Measurements from ENCODE around the gene ACVR1C. TPM values are rescaled to one million over a fixed set of nuclear protein-coding genes. Genes with fewer than 3 reads are reported as not detected.

The ACVR1C gene
- total and polyA plus RNA-seq, 2 of the 8 experiments (the other 6 are each of a cell fraction or from before 2014, with no cell fraction given) = 0.21 to 0.52 TPM

DNA sequence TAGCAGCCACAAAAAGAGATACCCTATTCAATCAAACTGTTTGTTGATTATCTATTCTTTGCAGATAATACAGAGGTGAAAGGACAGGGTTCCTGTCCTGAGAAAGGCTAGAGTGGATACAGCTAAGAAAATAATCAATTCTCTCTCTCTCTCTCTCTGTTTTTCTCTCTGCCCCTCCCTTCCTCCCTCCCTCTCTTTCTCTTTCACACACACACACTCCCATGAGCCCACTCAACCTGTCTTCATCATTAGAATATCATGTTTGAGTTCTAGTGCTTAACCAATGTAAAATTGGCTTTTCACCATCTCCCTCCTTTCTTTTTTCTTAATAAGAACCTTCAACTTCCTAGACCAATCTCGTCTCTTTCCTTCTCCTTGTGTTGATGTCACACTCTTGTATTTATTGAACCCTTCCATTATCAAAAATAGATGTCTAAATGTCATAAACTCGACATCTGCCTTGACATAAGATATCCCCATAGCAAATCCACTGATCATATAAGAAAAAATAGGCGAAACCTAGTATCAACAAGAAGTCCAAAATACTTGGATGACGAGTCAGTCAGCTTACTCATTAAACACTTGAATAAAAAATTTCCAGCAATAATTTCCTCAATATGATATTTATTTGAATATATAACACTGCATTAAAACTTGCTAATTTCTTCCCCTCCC is 141.9 kb downstream of the ACVR1C start:
- Histone ChIP-seq H2AFZ (ENCODE audit: low read length) (no peak overlapping the region), H3K4me1 (replicated peaks in 1 of 4; ENCODE audit: control insufficient read depth in 3 of 4, insufficient read depth in 4 of 4, low read length in 3 of 4) (no peaks in the 10 kb centered on the region), H3K27ac (ENCODE audit: low read depth, low read length) (no peak overlapping the region), H4K8ac (ENCODE audit: extremely low read depth, insufficient read depth, low read length) (no peak overlapping the region), H3K4me2 (ENCODE audit: insufficient read depth in 1 of 2, low read depth in 2 of 2, low read length in 2 of 2) (no peak overlapping the region), H3K56ac (replicated peaks; ENCODE audit: insufficient read length, low read depth, low read length) (no peak overlapping the region), H2BK15ac (ENCODE audit: low read length) (no peak overlapping the region), H2AK5ac (ENCODE audit: low read depth, low read length) (no peak overlapping the region), H3K9me3 (ENCODE audit: insufficient read depth in 2 of 2, low read depth in 1 of 2, low read length in 1 of 2) (no peaks in the 10 kb centered on the region), H3K23ac (ENCODE audit: insufficient read length) (no peak overlapping the region), H3K18ac (ENCODE audit: extremely low read depth, low read length) (no peak overlapping the region), H4K20me1 (replicated peaks in 1 of 2; ENCODE audit: control insufficient read depth in 1 of 2, insufficient read depth in 2 of 2, low read length in 2 of 2) (no peaks in the 10 kb centered on the region), H3K23me2 (ENCODE audit: low read depth, low read length) (no peaks in the 10 kb centered on the region), H3K14ac (ENCODE audit: insufficient read length) (no peak overlapping the region), H3K27me3 (replicated peaks in 1 of 4; ENCODE audit: control insufficient read depth in 3 of 4, extremely low read depth in 1 of 4, insufficient read depth in 3 of 4, low read length in 3 of 4) (no peaks in the 10 kb centered on the region), H3K79me2 (ENCODE audit: control insufficient read depth in 1 of 2, insufficient read depth in 2 of 2, low read length in 2 of 2) (no peaks in the 10 kb centered on the region), H3K79me1 (ENCODE audit: low read depth, low read length) (no peaks in the 10 kb centered on the region), H3K4ac (replicated peaks; ENCODE audit: insufficient read length, low read depth, low read length) (no peak overlapping the region), H4K91ac (replicated peaks; ENCODE audit: insufficient read length, low read length) (no peak overlapping the region), H3K4me3 (ENCODE audit: extremely low read depth in 1 of 4, insufficient read depth in 2 of 4, low read depth in 3 of 4, low read length in 4 of 4) (no peak overlapping the region), H2BK5ac (ENCODE audit: low read depth, low read length) (no peak overlapping the region), H3K36me3 (ENCODE audit: control insufficient read depth in 2 of 4, insufficient read depth in 4 of 4, low read length in 3 of 4) (no peaks in the 10 kb centered on the region), H2BK120ac (replicated peaks; ENCODE audit: low read depth, low read length) (no peak overlapping the region), H4K5ac (ENCODE audit: insufficient read length, low read depth, low read length) (no peak overlapping the region), H2BK12ac (ENCODE audit: low read depth, low read length) (no peak overlapping the region), H2BK20ac (ENCODE audit: low read length) (no peak overlapping the region), H3K9ac (replicated peaks in 1 of 4; ENCODE audit: extremely low read depth in 1 of 4, low read depth in 3 of 4, low read length in 3 of 4) (no peak overlapping the region)
- TF ChIP-seq SRF (IDR thresholded peaks at IDR 0.05; ENCODE audit: low read depth, low read length) = no peak
- no peak for TF ChIP-seq SIN3A (conservative IDR thresholded peaks at IDR 0.05 in 1 of 2, IDR thresholded peaks at IDR 0.05 in 1 of 2; ENCODE audit: low read depth in 1 of 2, low read length in 2 of 2)
- 82% methylated on average over 4 of the region's 4 CpGs; no CpG with 5 or more reads in 1 of the 2 experiments for WGBS, 2 experiments (ENCODE audit: extremely low coverage in 1 of 2, insufficient coverage in 1 of 2, insufficient read length in 1 of 2, insufficient replicate concordance in 2 of 2, low coverage in 1 of 2, low lambda C conversion rate in 2 of 2, missing lambda C conversion rate in 1 of 2)
- CTCF ChIA-PET (ENCODE audit: partially characterized antibody) = interaction anchor here (0.9 to 2.3 kb wide), 8 partner anchors 11 to 185 kb away, joined by 3 to 10 read pairs (median 4); partner anchors contain the start of gene ACVR1C
- POLR2A ChIA-PET (ENCODE audit: partially characterized antibody) = no interaction called here
- FAIRE-seq (no peak), DNase-seq (ENCODE audit: low read depth in 1 of 2, low spot score in 2 of 2) (no peak)

Measured in H1 (cell line).